Liver (tissue), 9 donors: Measurements from ENCODE around the gene TUBB1. TPM values are rescaled to one million over a fixed set of nuclear protein-coding genes. Genes with fewer than 3 reads are reported as not detected.

ENCODE experiments used
- DNase-seq: peaks from one replicate; pipeline ENCODE4 v3.0.0-alpha.2; 2017; ENCODE audit warnings: low spot score
- H3K27ac ChIP-seq, 2 donors: one replicate each; pipeline ENCODE4 v1.7.0; 2013; ENCODE audit warnings: inconsistent platforms in 2 of 2, low read length in 2 of 2, control low read depth in 1 of 2, low read depth in 1 of 2, mild to moderate bottlenecking in 1 of 2
- H3K27me3 ChIP-seq, 4 donors: one replicate each; pipeline versions ENCODE4 v1.6.1 to v1.7.0; 2013; ENCODE audit warnings: low read length in 3 of 4, inconsistent platforms in 1 of 4, mild to moderate bottlenecking in 1 of 4, moderate library complexity in 1 of 4; ENCODE audit not compliant: control insufficient read depth in 4 of 4, insufficient read depth in 4 of 4
- H3K36me3 ChIP-seq, 4 donors: one replicate each; pipeline versions ENCODE4 v1.6.1 to v1.7.0; 2013; ENCODE audit warnings: low read length in 3 of 4, mild to moderate bottlenecking in 3 of 4, low read depth in 1 of 4, moderate library complexity in 1 of 4; ENCODE audit not compliant: control insufficient read depth in 4 of 4, insufficient read depth in 3 of 4
- H3K4me1 ChIP-seq, 4 donors: one replicate each; pipeline versions ENCODE4 v1.6.1 to v1.7.0; 2013; ENCODE audit warnings: low read length in 3 of 4, mild to moderate bottlenecking in 3 of 4, moderate library complexity in 1 of 4; ENCODE audit not compliant: control insufficient read depth in 4 of 4, insufficient read depth in 4 of 4
- H3K4me3 ChIP-seq, 3 donors: one replicate each; pipeline versions ENCODE4 v1.6.1 to v1.7.0; 2013; ENCODE audit warnings: low read length in 3 of 3, control low read depth in 1 of 3, low read depth in 1 of 3, mild to moderate bottlenecking in 1 of 3
- H3K9ac ChIP-seq, 2 donors: one replicate each; pipeline ENCODE4 v1.7.0; 2013; ENCODE audit warnings: low read length in 2 of 2, mild to moderate bottlenecking in 2 of 2, moderate library complexity in 2 of 2, control low read depth in 1 of 2, low read depth in 1 of 2
- H3K9me3 ChIP-seq, 4 donors: one replicate each; pipeline versions ENCODE4 v1.6.1 to v1.7.0; 2013; ENCODE audit warnings: low read length in 3 of 4; ENCODE audit not compliant: control insufficient read depth in 4 of 4
- FOXA2 ChIP-seq: IDR thresholded peaks from 2 replicates; pipeline ENCODE4 v1.6.1; 2016; ENCODE audit warnings: antibody characterized with exemption
- GABPA ChIP-seq, 2 donors: IDR thresholded peaks in 1 of 2; conservative IDR thresholded peaks in 1 of 2; 2 replicates each; pipeline ENCODE4 v1.6.1; 2016; ENCODE audit warnings: antibody characterized with exemption in 2 of 2, mild to moderate bottlenecking in 1 of 2, moderate library complexity in 1 of 2
- HNF4G ChIP-seq: IDR thresholded peaks from 2 replicates; pipeline ENCODE4 v1.6.1; 2016; ENCODE audit warnings: antibody characterized with exemption
- JUND ChIP-seq, 2 donors: IDR thresholded peaks; 2 replicates each; pipeline ENCODE4 v1.6.1; 2016; ENCODE audit warnings: antibody characterized with exemption in 2 of 2
- MAX ChIP-seq: IDR thresholded peaks from 2 replicates; pipeline ENCODE4 v1.6.1; 2016; ENCODE audit warnings: antibody characterized with exemption
- NR2F2 ChIP-seq: IDR thresholded peaks from 2 replicates; pipeline ENCODE4 v1.6.1; 2016; ENCODE audit warnings: antibody characterized with exemption
- RAD21 ChIP-seq, 2 donors: IDR thresholded peaks; 2 replicates each; pipeline ENCODE4 v1.6.1; 2016; ENCODE audit warnings: antibody characterized with exemption in 2 of 2, mild to moderate bottlenecking in 2 of 2
- REST ChIP-seq: IDR thresholded peaks from 2 replicates; pipeline ENCODE4 v1.6.1; 2016; ENCODE audit warnings: antibody characterized with exemption, mild to moderate bottlenecking
- RXRA ChIP-seq, 2 donors: IDR thresholded peaks; 2 replicates each; pipeline ENCODE4 v1.6.1; 2017 to 2018; ENCODE audit warnings: antibody characterized with exemption in 2 of 2, mild to moderate bottlenecking in 1 of 2
- SP1 ChIP-seq: IDR thresholded peaks from 2 replicates; pipeline ENCODE4 v1.6.1; 2018; ENCODE audit warnings: antibody characterized with exemption, mild to moderate bottlenecking
- YY1 ChIP-seq: IDR thresholded peaks from 2 replicates; pipeline ENCODE4 v1.6.1; 2016; ENCODE audit warnings: antibody characterized with exemption, mild to moderate bottlenecking
- WGBS: extraction: QIAGEN DNeasy Blood & Tissue Kit; methylation state at CpG from one replicate; pipeline ENCODE4 v1.1.7; 2013; 5-methylcytosine and 5-hydroxymethylcytosine counted together
- polyA plus RNA-seq, 2 donors: library from polyadenylated mRNA; stranded (reverse) in 1 of 2; unstranded in 1 of 2; fragments of 200-250 nt in 1 of 2; fragments of >200 nt in 1 of 2; fragmentation: Nextera tagmentation in 1 of 2; extraction: Ambion mirVana in 1 of 2; gene quantifications; one replicate each; pipeline versions ENCODE4 v1.2.1 to v1.2.3, GENCODE V29; 2013 to 2015
- total RNA-seq, 2 donors: library from RNA; depleted of rRNA; stranded (reverse); fragments of >200 nt; gene quantifications; one replicate each; pipeline ENCODE4 v1.2.3, GENCODE V29; 2014
- TF ChIP-seq, protein P1 (sequence below): IDR thresholded peaks from 2 replicates; pipeline ENCODE4 v1.6.1; 2016; ENCODE audit warnings: antibody characterized with exemption
- TF ChIP-seq, protein P2 (sequence below): IDR thresholded peaks from 2 replicates; pipeline ENCODE4 v1.6.1; 2016; ENCODE audit warnings: antibody characterized with exemption
- donor health status: healthy.
- donor health status: healthy.
- donor health status: healthy.
- donor health status: healthy.
- donor health status: healthy.

Gene TUBB1
- total and polyA plus RNA-seq, 4 donors = 0.17 to 59.5 (median 0.24) TPM

GRCh38 chr20:59071216-59071615 lies 52.0 kb downstream of the TUBB1 start:
- Histone ChIP-seq H3K27ac (no peak overlapping the region), H3K4me3 (no peak overlapping the region), H3K4me1 (no peaks in the 10 kb centered on the region), H3K36me3 (no peaks in the 10 kb centered on the region), H3K9ac (no peak overlapping the region), H3K9me3 (no peaks in the 10 kb centered on the region), H3K27me3 (peaks cover 0 to 5% (median 1%) of the 10 kb centered on the region in 4 donors)
- TF ChIP-seq RAD21 (IDR thresholded peaks at IDR 0.05) (no peak), JUND (IDR thresholded peaks at IDR 0.05) (no peak), MAX (no peak), SP1 (no peak)
- 87% methylated on average over 1 of the region's 1 CpG for WGBS
- DNase-seq = no peak

DNA sequence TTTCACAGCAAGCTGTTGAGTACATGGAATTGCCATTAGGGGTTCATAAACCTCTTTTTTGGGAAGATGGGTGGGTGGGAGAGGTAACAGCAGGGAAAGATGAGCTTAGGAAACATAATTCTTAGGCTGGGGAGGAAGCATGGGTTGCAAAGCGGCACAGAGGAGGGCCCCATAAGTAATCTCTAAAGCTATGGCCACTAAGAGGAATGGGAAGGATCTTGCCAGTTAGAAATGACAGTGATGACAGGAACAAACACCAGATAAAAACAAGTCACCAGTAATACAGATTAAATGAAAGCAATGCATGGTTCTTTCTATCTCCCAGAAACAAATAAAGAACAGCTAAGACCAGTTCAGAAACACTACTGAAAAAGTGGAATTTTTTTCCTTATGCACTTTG lies 54.4 kb downstream of the TUBB1 start:
- H3K4me3 ChIP-seq = no peak overlapping the region
- H3K9me3 ChIP-seq = no peaks in the 10 kb centered on the region
- no peak overlapping the region for H3K27ac ChIP-seq
- no peaks in the 10 kb centered on the region for H3K4me1 ChIP-seq
- no peak overlapping the region for H3K9ac ChIP-seq
- no peaks in the 10 kb centered on the region for H3K36me3 ChIP-seq
- no peak for TF ChIP-seq REST
- TF ChIP-seq, protein P1, sequence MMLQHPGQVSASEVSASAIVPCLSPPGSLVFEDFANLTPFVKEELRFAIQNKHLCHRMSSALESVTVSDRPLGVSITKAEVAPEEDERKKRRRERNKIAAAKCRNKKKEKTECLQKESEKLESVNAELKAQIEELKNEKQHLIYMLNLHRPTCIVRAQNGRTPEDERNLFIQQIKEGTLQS = no peak
- no peak for TF ChIP-seq JUND (IDR thresholded peaks at IDR 0.05)
- no peak for TF ChIP-seq FOXA2
- no peak for TF ChIP-seq HNF4G
- TF ChIP-seq YY1 = no peak
- TF ChIP-seq, protein P2, sequence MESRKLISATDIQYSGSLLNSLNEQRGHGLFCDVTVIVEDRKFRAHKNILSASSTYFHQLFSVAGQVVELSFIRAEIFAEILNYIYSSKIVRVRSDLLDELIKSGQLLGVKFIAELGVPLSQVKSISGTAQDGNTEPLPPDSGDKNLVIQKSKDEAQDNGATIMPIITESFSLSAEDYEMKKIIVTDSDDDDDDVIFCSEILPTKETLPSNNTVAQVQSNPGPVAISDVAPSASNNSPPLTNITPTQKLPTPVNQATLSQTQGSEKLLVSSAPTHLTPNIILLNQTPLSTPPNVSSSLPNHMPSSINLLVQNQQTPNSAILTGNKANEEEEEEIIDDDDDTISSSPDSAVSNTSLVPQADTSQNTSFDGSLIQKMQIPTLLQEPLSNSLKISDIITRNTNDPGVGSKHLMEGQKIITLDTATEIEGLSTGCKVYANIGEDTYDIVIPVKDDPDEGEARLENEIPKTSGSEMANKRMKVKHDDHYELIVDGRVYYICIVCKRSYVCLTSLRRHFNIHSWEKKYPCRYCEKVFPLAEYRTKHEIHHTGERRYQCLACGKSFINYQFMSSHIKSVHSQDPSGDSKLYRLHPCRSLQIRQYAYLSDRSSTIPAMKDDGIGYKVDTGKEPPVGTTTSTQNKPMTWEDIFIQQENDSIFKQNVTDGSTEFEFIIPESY = no peak
- TF ChIP-seq MAX = no peak
- TF ChIP-seq SP1 = no peak
- no peak for TF ChIP-seq NR2F2
- TF ChIP-seq RXRA (IDR thresholded peaks at IDR 0.05) = no peak
- TF ChIP-seq GABPA (IDR thresholded peaks at IDR 0.05 in 1 of 2, conservative IDR thresholded peaks at IDR 0.05 in 1 of 2) = no peak
- 80% methylated on average over 1 of the region's 1 CpG for WGBS
- peaks cover 0 to 7% (median 3%) of the 10 kb centered on the region in 4 donors for H3K27me3 ChIP-seq
- no peak for DNase-seq
